Omental fat pad (tissue), 4 donors: ENCODE data around the gene C14orf93. TPM values are rescaled to one million over a fixed set of nuclear protein-coding genes. Genes with fewer than 3 reads are reported as not detected.

Source experiments
- ATAC-seq: fragments of 150-250 bp; one replicate; pipeline ENCODE4 v1.9.1; 2016; ENCODE audit warnings: mild to moderate bottlenecking, moderate library complexity; ENCODE audit not compliant: low FRiP score
- DNase-seq: peaks from one replicate; pipeline ENCODE4 v3.0.0-alpha.2; 2019; ENCODE audit warnings: low spot score
- CTCF ChIP-seq, 3 donors: fragments of 450-650 bp; IDR thresholded peaks; one replicate each; pipeline ENCODE4 v1.5.1; 2016 to 2017; ENCODE audit warnings: antibody characterized with exemption in 3 of 3, mild to moderate bottlenecking in 3 of 3, moderate library complexity in 2 of 3
- total RNA-seq, 4 donors: library from RNA; depleted of rRNA; stranded (reverse); fragments of >200 nt; gene quantifications; one replicate each; pipeline ENCODE4 v1.1.0, GENCODE V29; 2016

C14orf93 gene
- total RNA-seq, 4 donors from 2014 or later: 6.0 to 12.2 (median 8.4) TPM

- TF ChIP-seq CTCF (IDR thresholded peaks at IDR 0.05): no peak
- ATAC-seq: no peak
- no peak for DNase-seq
These were observed 34.9 kb upstream of the C14orf93 start for GRCh38 chr14:23044840-23045239.

- TF ChIP-seq CTCF (IDR thresholded peaks at IDR 0.05): no peak
- no peak for DNase-seq
These were observed 33.8 kb upstream of the C14orf93 start for GRCh38 chr14:23043754-23044153.

GRCh38 chr14:23043145-23043544 lies 33.2 kb upstream of the C14orf93 start:
- no peak for TF ChIP-seq CTCF (IDR thresholded peaks at IDR 0.05)
- DNase-seq (no peak), ATAC-seq (no peak)

More at GRCh38 chr14:23043754-23044153, 33.8 kb upstream of the C14orf93 start:
- no peak for ATAC-seq

- ATAC-seq: no peak
- no peak for DNase-seq
- TF ChIP-seq CTCF (IDR thresholded peaks at IDR 0.05): no peak
These were observed 32.4 kb upstream of the C14orf93 start, which contains the start of gene PSMB11 for GRCh38 chr14:23042162-23042965. TSS of gene PSMB11 (plus strand) at chr14:23042212. CDS start at chr14:23042226, 14 bp downstream.

GRCh38 chr14:23041729-23042128 lies 31.8 kb upstream of the C14orf93 start:
- ATAC-seq: no peak
- TF ChIP-seq CTCF (IDR thresholded peaks at IDR 0.05): no peak
- DNase-seq: no peak

- ATAC-seq (no peak), DNase-seq (no peak)
- no peak for TF ChIP-seq CTCF (IDR thresholded peaks at IDR 0.05)
These were observed 30.2 kb upstream of the C14orf93 start for GRCh38 chr14:23040100-23040499.
